BLaER1 (cell line): Measurements from ENCODE around the gene TMEM178B.

Source experiments
- H3K27ac ChIP-seq: shearing (Covaris generic); formaldehyde crosslinking; 2 replicates; pipeline ENCODE4 v1.8.1; 2022
- H3K27me3 ChIP-seq: shearing (Covaris generic); formaldehyde crosslinking; 2 replicates; pipeline ENCODE4 v1.8.1; 2022
- H3K36me3 ChIP-seq: shearing (Covaris generic); formaldehyde crosslinking; 2 replicates; pipeline ENCODE4 v1.8.1; 2022
- H3K4me1 ChIP-seq: shearing (Covaris generic); formaldehyde crosslinking; 2 replicates; pipeline ENCODE4 v1.8.1; 2022
- H3K4me2 ChIP-seq: shearing (Covaris generic); formaldehyde crosslinking; 2 replicates; pipeline ENCODE4 v1.8.1; 2022
- H3K4me3 ChIP-seq: shearing (Covaris generic); formaldehyde crosslinking; 2 replicates; pipeline ENCODE4 v1.8.1; 2022
- H3K9ac ChIP-seq: shearing (Covaris generic); formaldehyde crosslinking; 2 replicates; pipeline ENCODE4 v1.8.1; 2022
- H3K9me3 ChIP-seq: shearing (Covaris generic); formaldehyde crosslinking; 2 replicates; pipeline ENCODE4 v1.8.1; 2022
- H4K20me1 ChIP-seq: shearing (Covaris generic); formaldehyde crosslinking; 2 replicates; pipeline ENCODE4 v1.8.1; 2022
- Cebpa-rat ChIP-seq: shearing (Covaris generic); IDR thresholded peaks from 2 replicates; pipeline ENCODE4 v1.8.1; 2022

The TMEM178B gene

GRCh38 chr7:141441837-141442627, 368.2 kb downstream of the TMEM178B start:
- Histone ChIP-seq H3K9me3 (no peaks in the 10 kb centered on the region), H3K27me3 (no peaks in the 10 kb centered on the region), H3K4me2 (no peak overlapping the region), H3K9ac (no peak overlapping the region), H3K4me3 (no peak overlapping the region), H3K4me1 (peaks cover 4% of the 10 kb centered on the region), H3K27ac (no peak overlapping the region), H4K20me1 (no peaks in the 10 kb centered on the region), H3K36me3 (no peaks in the 10 kb centered on the region)
- no peak for TF ChIP-seq Cebpa-rat

- H3K9me3 ChIP-seq = no peaks in the 10 kb centered on the region
Observed at GRCh38 chr7:141442781-141443180, 368.9 kb downstream of the TMEM178B start.

GRCh38 chr7:141444961-141445360, 371.1 kb downstream of the TMEM178B start:
- H3K4me3 ChIP-seq = no peak overlapping the region
- H3K27me3 ChIP-seq = no peaks in the 10 kb centered on the region
- no peak overlapping the region for H3K27ac ChIP-seq
- H3K4me2 ChIP-seq = no peak overlapping the region
- H3K9me3 ChIP-seq = no peaks in the 10 kb centered on the region
- H3K4me1 ChIP-seq = no peaks in the 10 kb centered on the region
- H3K9ac ChIP-seq = no peak overlapping the region
- no peak for TF ChIP-seq Cebpa-rat
- H3K36me3 ChIP-seq = no peaks in the 10 kb centered on the region
- no peaks in the 10 kb centered on the region for H4K20me1 ChIP-seq

More at GRCh38 chr7:141442781-141443180, 368.9 kb downstream of the TMEM178B start:
- H3K4me1 ChIP-seq = no peaks in the 10 kb centered on the region
- H3K4me2 ChIP-seq = no peak overlapping the region
- no peaks in the 10 kb centered on the region for H3K27me3 ChIP-seq
- H3K4me3 ChIP-seq = no peak overlapping the region
- H3K27ac ChIP-seq = no peak overlapping the region
- H4K20me1 ChIP-seq = no peaks in the 10 kb centered on the region
- no peak overlapping the region for H3K9ac ChIP-seq
- H3K36me3 ChIP-seq = no peaks in the 10 kb centered on the region
- no peak for TF ChIP-seq Cebpa-rat

- Histone ChIP-seq H3K9me3 (no peaks in the 10 kb centered on the region), H3K4me3 (no peak overlapping the region), H3K9ac (no peak overlapping the region), H3K27me3 (no peaks in the 10 kb centered on the region), H3K27ac (no peak overlapping the region), H3K36me3 (no peaks in the 10 kb centered on the region), H3K4me1 (no peaks in the 10 kb centered on the region), H3K4me2 (no peak overlapping the region), H4K20me1 (no peaks in the 10 kb centered on the region)
- TF ChIP-seq Cebpa-rat = no peak
Observed at GRCh38 chr7:141451232-141451631, 377.4 kb downstream of the TMEM178B start.

- H3K4me3 ChIP-seq = no peak overlapping the region
- no peaks in the 10 kb centered on the region for H3K36me3 ChIP-seq
- no peaks in the 10 kb centered on the region for H3K27me3 ChIP-seq
- no peaks in the 10 kb centered on the region for H3K9me3 ChIP-seq
- H3K9ac ChIP-seq = no peak overlapping the region
- H3K27ac ChIP-seq = no peak overlapping the region
- TF ChIP-seq Cebpa-rat = no peak
- no peaks in the 10 kb centered on the region for H4K20me1 ChIP-seq
- H3K4me1 ChIP-seq = no peaks in the 10 kb centered on the region
- no peak overlapping the region for H3K4me2 ChIP-seq
Observed at GRCh38 chr7:141452911-141453310, 379.0 kb downstream of the TMEM178B start.

GRCh38 chr7:141454338-141454737, 380.5 kb downstream of the TMEM178B start:
- Histone ChIP-seq H3K9ac (no peak overlapping the region), H3K4me2 (no peak overlapping the region), H4K20me1 (no peaks in the 10 kb centered on the region), H3K4me3 (no peak overlapping the region), H3K4me1 (no peaks in the 10 kb centered on the region), H3K27me3 (no peaks in the 10 kb centered on the region), H3K36me3 (no peaks in the 10 kb centered on the region), H3K9me3 (no peaks in the 10 kb centered on the region), H3K27ac (no peak overlapping the region)
- TF ChIP-seq Cebpa-rat = no peak

- Histone ChIP-seq H3K4me3 (no peak overlapping the region), H3K9me3 (no peaks in the 10 kb centered on the region), H3K36me3 (no peaks in the 10 kb centered on the region), H3K27me3 (no peaks in the 10 kb centered on the region), H3K9ac (no peak overlapping the region), H3K4me1 (no peaks in the 10 kb centered on the region), H3K4me2 (no peak overlapping the region), H3K27ac (no peak overlapping the region), H4K20me1 (no peaks in the 10 kb centered on the region)
- no peak for TF ChIP-seq Cebpa-rat
Observed at GRCh38 chr7:141455723-141456122, 381.9 kb downstream of the TMEM178B start.

GRCh38 chr7:141456298-141456697, 382.4 kb downstream of the TMEM178B start:
- Histone ChIP-seq H3K9ac (no peak overlapping the region), H3K4me2 (no peak overlapping the region), H3K4me3 (no peak overlapping the region), H4K20me1 (no peaks in the 10 kb centered on the region), H3K27ac (no peak overlapping the region), H3K9me3 (no peaks in the 10 kb centered on the region), H3K4me1 (no peaks in the 10 kb centered on the region), H3K36me3 (no peaks in the 10 kb centered on the region), H3K27me3 (no peaks in the 10 kb centered on the region)
- no peak for TF ChIP-seq Cebpa-rat

GRCh38 chr7:141456711-141457110, 382.8 kb downstream of the TMEM178B start:
- Histone ChIP-seq H3K9me3 (no peaks in the 10 kb centered on the region), H3K4me3 (no peak overlapping the region), H3K4me1 (no peaks in the 10 kb centered on the region), H4K20me1 (no peaks in the 10 kb centered on the region), H3K9ac (no peak overlapping the region), H3K4me2 (no peak overlapping the region), H3K36me3 (no peaks in the 10 kb centered on the region), H3K27ac (no peak overlapping the region), H3K27me3 (no peaks in the 10 kb centered on the region)
- no peak for TF ChIP-seq Cebpa-rat

GRCh38 chr7:141460781-141461715, 387.2 kb downstream of the TMEM178B start:
- Histone ChIP-seq H3K4me3 (no peak overlapping the region), H3K9ac (no peak overlapping the region), H3K27ac (no peak overlapping the region), H3K4me2 (no peak overlapping the region), H3K4me1 (no peaks in the 10 kb centered on the region), H3K36me3 (no peaks in the 10 kb centered on the region), H3K27me3 (no peaks in the 10 kb centered on the region), H3K9me3 (no peaks in the 10 kb centered on the region), H4K20me1 (no peaks in the 10 kb centered on the region)
- TF ChIP-seq Cebpa-rat = no peak
